HG03571 (cell line): ENCODE results near the gene DHRS3.

Experiments
- ATAC-seq: cut with Tn5 transposase; IDR thresholded peaks from one replicate; pipeline ENCODE4 v1.9.1; 2021; ENCODE audit not compliant: unreplicated experiment

DHRS3 gene

DNA sequence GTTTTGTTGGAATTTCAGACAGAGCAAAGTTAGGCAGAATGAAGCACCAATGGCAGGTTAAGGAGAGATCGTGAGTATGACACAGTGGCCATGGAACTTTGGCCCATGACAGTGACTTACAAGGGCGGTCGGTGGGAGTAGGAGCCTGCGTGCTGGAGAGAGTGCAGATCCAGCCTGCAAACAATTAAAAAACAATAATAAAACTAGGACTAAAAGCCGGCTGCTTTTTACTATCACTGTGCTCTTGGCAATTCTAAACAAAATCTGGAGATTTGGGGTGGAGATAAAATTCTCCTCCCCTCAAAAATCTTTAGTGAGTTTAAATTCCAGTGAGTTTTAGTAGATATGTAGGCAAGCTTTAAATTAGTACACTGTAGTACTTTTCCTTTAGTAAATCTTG, 96.9 kb downstream of the DHRS3 start:
- no peak for ATAC-seq

- no peak for ATAC-seq
Measured at GRCh38 chr1:12519693-12520364, 98.2 kb downstream of the DHRS3 start.

DNA sequence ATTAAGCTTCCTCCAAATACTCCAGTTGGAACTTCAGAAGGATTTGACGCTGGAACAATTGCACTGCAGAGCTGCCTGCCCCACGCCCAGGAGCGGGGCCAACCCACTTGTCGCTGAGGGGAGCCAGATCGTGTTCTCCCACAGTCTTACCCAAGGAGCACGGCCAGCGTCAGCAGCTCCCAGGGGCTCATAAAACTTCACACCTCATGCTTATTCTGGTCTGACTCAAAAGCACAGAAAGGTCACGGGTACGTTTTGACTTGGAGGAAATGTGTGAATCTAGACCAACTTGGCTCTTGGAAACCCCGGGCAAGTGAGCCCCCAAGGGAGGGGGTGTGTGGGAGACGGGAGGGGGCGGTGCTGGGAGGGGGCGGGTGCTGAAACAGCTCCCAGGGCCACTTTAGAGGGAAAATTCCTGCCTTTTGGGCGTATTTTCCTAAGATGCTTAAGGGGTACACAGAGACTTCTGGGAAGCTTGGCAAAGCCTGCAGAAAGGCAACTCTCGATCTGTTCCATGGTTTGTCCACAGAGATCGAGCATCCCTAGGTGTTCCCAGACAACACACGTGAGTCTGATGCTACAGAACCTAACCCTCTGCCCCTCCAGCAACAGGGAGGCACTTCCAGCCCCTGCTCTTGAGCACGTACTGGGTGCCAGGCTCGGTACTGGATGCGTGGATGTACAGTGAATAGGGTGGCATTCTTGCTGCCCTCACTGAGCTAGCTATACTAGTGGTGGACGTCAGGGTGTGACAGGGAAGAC, 98.9 kb downstream of the DHRS3 start:
- no peak for ATAC-seq
